K562 (cell line): ENCODE results near the gene PDCD1LG2. TPM values are rescaled to one million over a fixed set of nuclear protein-coding genes. Genes with fewer than 3 reads are reported as not detected.

Experiments used
- ATAC-seq: fragments of 200-7000 bp; cut with Tn5 transposase; 3 replicates; pipeline ENCODE4 v1.9.1; 2020; ENCODE audit warnings: moderate library complexity
- BruUV-seq: library from RNA; stranded (reverse); fragments of 400-500 nt; replicated peaks from 2 replicates; lab custom pipeline; 2021; lab: Mats Ljungman, UMichigan
- CTCF ChIA-PET: fragments of 300-600 bp; formaldehyde crosslinking; extraction: SDS; loops from one replicate; lab custom pipeline; 2021; ENCODE audit warnings: low intra/inter-chr PET ratio; lab: Yijun Ruan, JAX
- POLR2A ChIA-PET: fragments of 300-600, 350-650 bp; sonication (Branson Sonifier 250); formaldehyde crosslinking; extraction: SDS; loops from one replicate; lab custom pipeline; 2021; ENCODE audit warnings: antibody characterized with exemption, inconsistent platforms; lab: Yijun Ruan, JAX
- DNase-seq, 4 experiments: peaks; one replicate each; pipeline versions ENCODE4 v3.0.0 to v3.0.0-alpha.2; 2011 to 2018; ENCODE audit warnings: low spot score in 3 of 4, mixed read lengths in 3 of 4; ENCODE audit errors: extremely low read depth in 1 of 4
- FAIRE-seq: peaks from 2 replicates; lab custom pipeline; 2011; peaks lifted over from hg19 to GRCh38; lab: Jason Lieb, UNC
- H2AFZ ChIP-seq: 2 replicates; pipeline ENCODE4 v1.6.0; 2011; ENCODE audit warnings: low read depth, low read length, control low read depth, inconsistent platforms
- H3K27ac ChIP-seq: fragments of 200-600 bp; 3 replicates; pipeline ENCODE4 v1.8.0; 2011; ENCODE audit warnings: low read depth, mild to moderate bottlenecking, control low read depth, inconsistent platforms, low read length, moderate library complexity, mixed read lengths; ENCODE audit errors: extremely low read depth
- H3K27me3 ChIP-seq, 2 experiments: fragments of 300-600 bp in 1 of 2; 2 replicates in 1 of 2; 3 replicates in 1 of 2; pipeline versions ENCODE4 v1.6.0 to v1.8.0; 2011; ENCODE audit warnings: inconsistent platforms in 2 of 2, low read length in 2 of 2, mild to moderate bottlenecking in 1 of 2, mixed read lengths in 1 of 2, moderate library complexity in 1 of 2; ENCODE audit not compliant: control insufficient read depth in 2 of 2, insufficient read depth in 2 of 2
- H3K36me3 ChIP-seq: fragments of 300-600 bp; 3 replicates; pipeline ENCODE4 v1.8.0; 2011; ENCODE audit warnings: mild to moderate bottlenecking, low read length, inconsistent platforms; ENCODE audit not compliant: control insufficient read depth, insufficient read depth
- H3K4me1 ChIP-seq, 2 experiments: fragments of 200-600 bp in 1 of 2; replicated peaks in 1 of 2; 2 replicates in 1 of 2; 3 replicates in 1 of 2; pipeline versions ENCODE4 v1.5.1 to v1.8.0; 2011; ENCODE audit warnings: inconsistent platforms in 2 of 2, low read length in 2 of 2, mild to moderate bottlenecking in 1 of 2, mixed read lengths in 1 of 2, moderate library complexity in 1 of 2; ENCODE audit not compliant: control insufficient read depth in 2 of 2, insufficient read depth in 2 of 2
- H3K4me2 ChIP-seq: 2 replicates; pipeline ENCODE4 v1.6.1; 2011; ENCODE audit warnings: low read length, control low read depth, inconsistent platforms, mixed read lengths; ENCODE audit not compliant: insufficient read depth
- H3K4me3 ChIP-seq: fragments of 200-600 bp; sonication (generic), shearing (Covaris generic); 2 replicates; pipeline ENCODE4 v1.5.1; 2016; ENCODE audit warnings: control low read depth, inconsistent platforms
- H3K79me2 ChIP-seq: fragments of 200-600 bp; 3 replicates; pipeline ENCODE4 v1.8.0; 2011; ENCODE audit warnings: low read length, inconsistent platforms; ENCODE audit not compliant: control insufficient read depth, insufficient read depth
- H3K9ac ChIP-seq, 2 experiments: 2 replicates each; pipeline versions ENCODE4 v1.6.0 to v1.6.1; 2011; ENCODE audit warnings: low read depth in 2 of 2, low read length in 2 of 2, control low read depth in 1 of 2, inconsistent platforms in 1 of 2, mild to moderate bottlenecking in 1 of 2, mixed read lengths in 1 of 2; ENCODE audit not compliant: insufficient read depth in 1 of 2
- H3K9me1 ChIP-seq: one replicate; pipeline ENCODE4 v1.6.0; 2011; ENCODE audit warnings: inconsistent platforms, mild to moderate bottlenecking, low read length, moderate library complexity; ENCODE audit not compliant: control insufficient read depth, insufficient read depth
- H3K9me3 ChIP-seq: replicated peaks from 2 replicates; pipeline ENCODE4 v1.5.1; 2011; ENCODE audit warnings: low read depth, low read length, inconsistent platforms; ENCODE audit not compliant: control insufficient read depth, insufficient read depth
- H4K20me1 ChIP-seq: replicated peaks from 2 replicates; pipeline ENCODE4 v1.6.1; 2011; ENCODE audit warnings: low read length, inconsistent platforms, mixed read lengths; ENCODE audit not compliant: control insufficient read depth, insufficient read depth
- DNMT1 ChIP-seq: fragments of 450-650 bp; IDR thresholded peaks from 2 replicates; pipeline ENCODE4 v1.6.1; 2016; ENCODE audit warnings: antibody characterized with exemption, mild to moderate bottlenecking
- MECOM ChIP-seq: fragments of 250-450 bp; sonication (Bioruptor Pico); IDR thresholded peaks from 2 replicates; pipeline ENCODE4 v1.8.0; 2022; ENCODE audit warnings: inconsistent platforms
- RAD21 ChIP-seq, 2 experiments: fragments of 250-450 bp in 1 of 2; fragments of 450-650 bp in 1 of 2; sonication (Bioruptor Pico) in 1 of 2; formaldehyde crosslinking in 1 of 2; IDR thresholded peaks in 1 of 2; conservative IDR thresholded peaks in 1 of 2; 2 replicates each; pipeline versions ENCODE4 v1.4.0 to v1.8.0; 2020 to 2022; ENCODE audit warnings: mild to moderate bottlenecking in 2 of 2, moderate library complexity in 1 of 2
- RCOR1 ChIP-seq, 2 experiments: IDR thresholded peaks; 2 replicates each; pipeline ENCODE4 v1.6.1; 2012; ENCODE audit warnings: low read depth in 2 of 2, low read length in 2 of 2, borderline replicate concordance in 1 of 2, improper control_type of control experiment in 1 of 2
- TCF3 ChIP-seq: sonication (generic); formaldehyde crosslinking; IDR thresholded peaks from 2 replicates; pipeline ENCODE4 v1.4.0; 2020; ENCODE audit warnings: mild to moderate bottlenecking, missing genetic modification reagents
- TRIM25 ChIP-seq: fragments of 450-650 bp; IDR thresholded peaks from 2 replicates; pipeline ENCODE4 v1.7.0; 2016; ENCODE audit warnings: borderline replicate concordance
- ZBTB2 ChIP-seq: fragments of 450-650 bp; IDR thresholded peaks from 2 replicates; pipeline ENCODE4 v1.6.1; 2016; ENCODE audit warnings: antibody characterized with exemption
- ZNF277 ChIP-seq: fragments of 250-450 bp; sonication (Bioruptor Pico); IDR thresholded peaks from 2 replicates; pipeline ENCODE4 v1.8.0; 2022; ENCODE audit warnings: inconsistent platforms, mild to moderate bottlenecking, moderate library complexity, borderline replicate concordance
- ZNF586 ChIP-seq: fragments of 450-650 bp; formaldehyde crosslinking; conservative IDR thresholded peaks from 2 replicates; pipeline ENCODE4 v1.4.0; 2020; ENCODE audit warnings: mild to moderate bottlenecking, moderate library complexity
- WGBS: fragments of 100-300 bp; shearing (Covaris generic); methylation state at CpG from one replicate; pipeline ENCODE4 v1.1.6; 2016; ENCODE audit warnings: low coverage, mixed read lengths; ENCODE audit not compliant: insufficient coverage; ENCODE audit errors: missing lambda C conversion rate; 5-methylcytosine and 5-hydroxymethylcytosine counted together
- in situ Hi-C: fragments of 300-500 bp; cut with MboI; formaldehyde crosslinking; loops from 4 replicates; pipeline ENCODE4 v1.15.0; 2018; ENCODE audit warnings: inconsistent platforms, mixed read lengths
- intact Hi-C: fragments of 100-400 bp; cut with micrococcal nuclease; formaldehyde crosslinking; loops from 2 replicates; pipeline ENCODE4 v1.14.2; 2022
- polyA plus RNA-seq, 8 experiments: library from polyadenylated mRNA; depleted of rRNA in 4 of 8; stranded (reverse) in 5 of 8; unstranded in 3 of 8; fragments of >200 nt; fragmentation: Nextera tagmentation in 2 of 8; fragmentation: Illumina TruSeq in 1 of 8; extraction: Ambion mirVana in 2 of 8; extraction: Trizol in 1 of 8; gene quantifications; 2 replicates each; pipeline versions ENCODE4 v1.2.1 to v1.2.3, GENCODE V29; 2011 to 2014; ENCODE audit warnings: inconsistent platforms in 1 of 8, missing spikeins in 1 of 8
- total RNA-seq, 7 experiments: library from RNA; depleted of rRNA in 6 of 7; stranded (reverse); fragments of >200 nt in 6 of 7; fragmentation: Illumina TruSeq in 2 of 7; extraction: Trizol in 2 of 7; gene quantifications; 2 replicates each; pipeline versions ENCODE4 v1.2.1 to v1.2.3, GENCODE V29; 2011 to 2021; ENCODE audit warnings: low replicate concordance in 1 of 7

The PDCD1LG2 gene
- total and polyA plus RNA-seq, 9 of the 15 experiments (the other 6 are each of a cell fraction or from before 2014, with no cell fraction given): not detected

- TF ChIP-seq ZBTB2 (no peak), RAD21 (CRISPR knock-in tag; conservative IDR thresholded peaks at IDR 0.05 in 1 of 2, IDR thresholded peaks at IDR 0.05 in 1 of 2) (peak in 1 of 2 experiments; percentile 36; a peak in 2 of 4 replicates), ZNF586 (no peak), ZNF277 (CRISPR knock-in tag) (no peak), DNMT1 (no peak)
Measured at GRCh38 chr9:5575000-5575399, 64.7 kb downstream of the PDCD1LG2 start (continued).

- intact Hi-C loops (no loop called here), in situ Hi-C loops (loop anchor here (25.0 kb wide), 1 partner anchor 390 kb away; the partner anchor contains the start of gene INSL6)
- H3K79me2 ChIP-seq: no peaks in the 10 kb centered on the region
- ChIA-PET POLR2A (no interaction called here), CTCF (no interaction called here)
- no peak overlapping the region for H2AFZ ChIP-seq
- H3K4me3 ChIP-seq: no peak overlapping the region
- no TSS peak for BruUV-seq
- H3K36me3 ChIP-seq: no peaks in the 10 kb centered on the region
- H3K27me3 ChIP-seq: no peaks in the 10 kb centered on the region
- TF ChIP-seq TRIM25 (no peak), MECOM (CRISPR knock-in tag) (no peak), TCF3 (no peak), RCOR1 (IDR thresholded peaks at IDR 0.05; ENCODE audit: borderline replicate concordance in 1 of 2, low read depth in 2 of 2, low read length in 2 of 2) (no peak)
- H3K4me2 ChIP-seq: no peak overlapping the region
- FAIRE-seq: no peak
- DNase-seq: no peak
- H3K4me1 ChIP-seq: no peaks in the 10 kb centered on the region
- ATAC-seq: no peak
- H3K9ac ChIP-seq: no peak overlapping the region
- H3K9me1 ChIP-seq: no peaks in the 10 kb centered on the region
- H4K20me1 ChIP-seq: no peaks in the 10 kb centered on the region
- H3K27ac ChIP-seq: no peak overlapping the region
- H3K9me3 ChIP-seq: no peaks in the 10 kb centered on the region
- 6% methylated on average over 2 of the region's 2 CpGs for WGBS
Measured at GRCh38 chr9:5577225-5577624, 66.9 kb downstream of the PDCD1LG2 start.
